ENCODE results near the gene VAV3. TPM values are rescaled to one million over a fixed set of nuclear protein-coding genes. Genes with fewer than 3 reads are reported as not detected.

The VAV3 gene
- total RNA-seq, 1 experiment from 2014 or later = 3.7 TPM

Small RNAs within 50 kb of the gene (small RNA-seq; reads per million reads assigned to genes)
- gene MIR7852 = not detected

Other genes with a start within 250 kb of the VAV3 start
- 25.9 and 32.7 TPM in 2 replicates for gene SLC25A24, start 235.2 kb upstream of the VAV3 start, total RNA-seq (2014; rRNA removed; shearing (Covaris generic))

Measured in HT1080 (cell line).